Cardiac muscle cell (in vitro differentiated cells and primary cell): Measurements from ENCODE around the gene ADAMTS14. TPM values are rescaled to one million over a fixed set of nuclear protein-coding genes. Genes with fewer than 3 reads are reported as not detected.

Source experiments
- DNase-seq, 2 donors: peaks; one replicate each; pipeline versions ENCODE4 v3.0.0 to v3.0.0-alpha.2; 2010 to 2017; ENCODE audit warnings: low read depth in 1 of 2, low spot score in 1 of 2
- H3K27ac ChIP-seq: fragments of 200-600 bp; sonication (generic); 2 replicates; pipeline ENCODE4 v1.5.1; 2016
- H3K27me3 ChIP-seq: fragments of 200-600 bp; sonication (generic); 2 replicates; pipeline ENCODE4 v1.6.0; 2016; ENCODE audit warnings: control low read depth
- H3K36me3 ChIP-seq: fragments of 200-600 bp; sonication (generic); 2 replicates; pipeline ENCODE4 v1.5.1; 2016; ENCODE audit warnings: control low read depth
- H3K4me1 ChIP-seq: fragments of 200-600 bp; sonication (generic); 2 replicates; pipeline ENCODE4 v1.8.1; 2017; ENCODE audit warnings: low read depth, mild to moderate bottlenecking, mixed run types
- H3K4me3 ChIP-seq: fragments of 200-600 bp; sonication (generic); 2 replicates; pipeline ENCODE4 v1.5.1; 2016; ENCODE audit warnings: mild to moderate bottlenecking
- H3K9me3 ChIP-seq: fragments of 200-600 bp; sonication (generic); 2 replicates; pipeline ENCODE4 v1.5.1; 2017; ENCODE audit warnings: low read depth, mild to moderate bottlenecking, control low read depth
- CTCF ChIP-seq: IDR thresholded peaks from 2 replicates; pipeline ENCODE4 v1.5.1; 2012; ENCODE audit warnings: low read depth, mild to moderate bottlenecking, low read length
- polyA plus RNA-seq: library from polyadenylated mRNA; unstranded; fragments of >200 nt; fragmentation: Nextera tagmentation; extraction: Ambion mirVana; gene quantifications from 2 replicates; pipeline ENCODE4 v1.2.1, GENCODE V29; 2016
- total RNA-seq: library from RNA; depleted of rRNA; stranded (reverse); fragments of >200 nt; gene quantifications from 2 replicates; pipeline ENCODE4 v1.2.3, GENCODE V29; 2016

The ADAMTS14 gene
- total and polyA plus RNA-seq, 2 experiments from 2014 or later: 1.2 to 1.9 TPM

DNA sequence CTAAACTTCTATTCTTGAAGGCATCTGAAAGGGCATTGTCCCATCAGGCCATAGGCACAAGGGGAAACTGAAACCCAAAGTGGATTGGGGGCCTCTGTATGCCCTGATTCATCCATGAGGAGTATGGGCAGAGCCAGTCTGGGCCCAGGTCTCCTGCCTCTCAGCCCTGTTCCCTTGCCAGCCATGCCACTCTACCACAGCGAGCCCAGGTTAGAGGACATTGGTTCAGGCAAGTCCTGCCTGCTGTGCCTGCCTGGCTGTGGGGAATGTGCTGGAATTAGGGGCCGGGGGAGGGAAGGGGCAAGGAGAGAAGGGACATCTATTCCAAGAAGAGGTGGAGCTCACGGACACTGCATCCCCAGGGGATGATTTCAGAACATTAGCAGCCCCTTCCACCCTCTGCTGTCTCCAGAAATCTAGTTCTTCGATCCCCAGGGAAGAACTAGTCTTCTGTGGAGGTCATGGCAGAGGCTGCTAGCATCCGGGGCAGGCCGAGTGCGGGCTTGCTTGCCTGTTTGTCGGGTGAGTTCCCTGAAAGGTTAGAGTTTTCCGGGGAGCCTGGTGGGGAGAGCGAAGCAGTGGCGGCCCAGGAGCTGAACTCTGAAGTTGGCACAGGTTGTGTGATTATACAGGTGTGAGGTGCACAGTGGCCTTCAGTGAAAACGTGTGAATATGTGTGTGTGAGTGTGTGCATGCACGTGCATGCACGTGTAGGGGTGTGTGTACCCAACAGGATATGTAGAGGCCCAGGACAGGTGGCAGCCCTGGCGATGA lies 75.1 kb downstream of the ADAMTS14 start:
- no peak overlapping the region for H3K27ac ChIP-seq
- no peaks in the 10 kb centered on the region for H3K36me3 ChIP-seq
- no peaks in the 10 kb centered on the region for H3K4me1 ChIP-seq
- H3K4me3 ChIP-seq: no peak overlapping the region
- TF ChIP-seq CTCF: no peak
- no peaks in the 10 kb centered on the region for H3K9me3 ChIP-seq
- H3K27me3 ChIP-seq: no peaks in the 10 kb centered on the region
- no peak for DNase-seq

DNA sequence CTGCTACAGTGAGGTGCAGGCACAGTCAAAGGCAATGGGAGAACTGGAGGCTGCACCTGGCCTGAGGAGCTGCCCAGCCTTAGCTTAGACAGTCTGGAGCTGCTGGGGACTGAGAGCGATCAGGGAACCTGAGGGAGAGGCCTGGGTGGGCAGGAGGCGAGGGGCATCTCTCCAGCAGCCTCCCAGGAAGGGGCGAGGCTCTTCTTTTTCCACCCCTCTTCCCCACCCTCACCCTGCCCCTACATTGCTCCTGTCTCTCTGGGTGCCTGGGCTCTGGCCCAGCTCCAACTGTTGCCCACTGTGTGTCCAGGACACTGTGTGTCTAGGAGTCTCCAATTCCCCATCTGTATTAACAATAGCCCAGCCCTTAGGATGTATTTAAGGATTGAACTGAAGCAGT lies 76.0 kb downstream of the ADAMTS14 start:
- no peak for DNase-seq
- Histone ChIP-seq H3K4me3 (no peak overlapping the region), H3K9me3 (no peaks in the 10 kb centered on the region), H3K27ac (no peak overlapping the region), H3K27me3 (no peaks in the 10 kb centered on the region), H3K4me1 (no peaks in the 10 kb centered on the region), H3K36me3 (no peaks in the 10 kb centered on the region)
- TF ChIP-seq CTCF: no peak

- Histone ChIP-seq H3K27ac (no peak overlapping the region), H3K27me3 (no peaks in the 10 kb centered on the region), H3K4me1 (no peaks in the 10 kb centered on the region), H3K36me3 (no peaks in the 10 kb centered on the region), H3K9me3 (no peaks in the 10 kb centered on the region), H3K4me3 (no peak overlapping the region)
- TF ChIP-seq CTCF: no peak
- no peak for DNase-seq
These were observed 76.7 kb downstream of the ADAMTS14 start for GRCh38 chr10:70748801-70749573.

- no peaks in the 10 kb centered on the region for H3K36me3 ChIP-seq
- no peak overlapping the region for H3K4me3 ChIP-seq
- TF ChIP-seq CTCF: no peak
- peaks cover 7% of the 10 kb centered on the region for H3K4me1 ChIP-seq
- H3K27me3 ChIP-seq: no peaks in the 10 kb centered on the region
- H3K9me3 ChIP-seq: no peaks in the 10 kb centered on the region
- no peak overlapping the region for H3K27ac ChIP-seq
- DNase-seq: no peak
These were observed 77.5 kb downstream of the ADAMTS14 start for GRCh38 chr10:70749756-70750155.

GRCh38 chr10:70750156-70750703 lies 77.9 kb downstream of the ADAMTS14 start:
- Histone ChIP-seq H3K27ac (no peak overlapping the region), H3K36me3 (no peaks in the 10 kb centered on the region), H3K27me3 (no peaks in the 10 kb centered on the region), H3K4me3 (no peak overlapping the region), H3K4me1 (peaks cover 11% of the 10 kb centered on the region), H3K9me3 (no peaks in the 10 kb centered on the region)
- no peak for TF ChIP-seq CTCF
- DNase-seq: no peak
